HG03139 (cell line): ENCODE measurements around the gene CD300LB.

Experiments
- ATAC-seq: cut with Tn5 transposase; IDR thresholded peaks from one replicate; pipeline ENCODE4 v1.9.1; 2021; ENCODE audit not compliant: unreplicated experiment

The CD300LB gene

DNA sequence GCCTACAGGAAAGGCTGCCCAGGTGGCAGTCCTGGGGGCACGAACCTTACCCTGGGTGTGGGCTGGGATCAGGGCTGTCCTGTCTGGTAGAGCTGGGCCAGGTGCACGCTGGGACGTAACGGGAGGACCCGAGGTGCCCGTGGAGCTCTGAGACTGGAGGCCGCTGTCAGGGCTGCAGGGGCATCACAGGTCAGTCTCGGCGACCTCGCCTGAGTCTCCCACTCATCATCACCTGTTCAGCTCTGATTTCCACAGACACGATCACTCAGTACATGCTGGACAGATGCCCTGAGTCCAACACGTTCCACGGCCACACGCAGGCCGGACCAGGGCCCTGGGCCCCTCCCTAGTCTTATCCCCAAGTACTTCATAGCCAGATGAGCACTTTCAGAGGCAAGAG lies 19.3 kb upstream of the CD300LB start:
- no peak for ATAC-seq

DNA sequence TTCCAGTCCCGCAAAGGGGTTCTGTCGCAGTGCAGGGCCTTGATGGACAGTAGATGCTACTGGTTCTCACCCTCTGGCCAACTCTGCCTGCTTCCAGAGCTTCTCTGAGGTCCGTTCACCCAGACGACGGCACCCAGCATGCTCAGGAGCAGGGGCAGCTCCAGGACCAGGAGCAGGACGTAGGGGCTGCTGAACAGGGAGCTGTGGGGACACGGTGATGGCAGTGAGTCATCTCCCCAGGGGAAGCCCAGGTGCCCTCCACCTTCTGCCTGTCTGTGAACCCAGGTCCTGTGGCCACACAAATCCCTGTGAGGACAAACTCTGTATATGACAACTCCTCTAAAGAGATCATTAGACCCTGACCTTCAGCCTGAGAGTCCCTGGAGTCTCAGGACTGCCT lies 18.1 kb upstream of the CD300LB start:
- no peak for ATAC-seq

DNA sequence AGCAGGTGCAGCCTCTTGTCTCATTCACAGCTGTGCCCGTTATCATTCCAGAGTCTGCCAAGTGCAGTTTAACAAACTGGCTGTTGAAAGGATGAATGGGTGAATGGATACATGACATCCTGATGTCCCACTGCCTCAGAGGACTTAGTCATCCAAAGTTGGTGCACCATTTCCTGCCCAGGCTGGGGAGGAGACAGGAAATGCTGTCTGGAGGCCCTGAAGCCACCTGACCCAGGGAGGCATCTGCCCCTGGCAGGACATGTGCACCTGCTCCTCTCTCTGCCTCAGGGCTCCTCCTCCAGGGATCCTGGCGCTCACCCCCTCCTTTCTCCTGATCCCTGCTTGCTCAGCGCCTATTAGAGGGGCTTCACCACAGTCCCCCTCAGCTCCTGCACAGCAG lies 16.5 kb upstream of the CD300LB start:
- ATAC-seq, result no peak

DNA sequence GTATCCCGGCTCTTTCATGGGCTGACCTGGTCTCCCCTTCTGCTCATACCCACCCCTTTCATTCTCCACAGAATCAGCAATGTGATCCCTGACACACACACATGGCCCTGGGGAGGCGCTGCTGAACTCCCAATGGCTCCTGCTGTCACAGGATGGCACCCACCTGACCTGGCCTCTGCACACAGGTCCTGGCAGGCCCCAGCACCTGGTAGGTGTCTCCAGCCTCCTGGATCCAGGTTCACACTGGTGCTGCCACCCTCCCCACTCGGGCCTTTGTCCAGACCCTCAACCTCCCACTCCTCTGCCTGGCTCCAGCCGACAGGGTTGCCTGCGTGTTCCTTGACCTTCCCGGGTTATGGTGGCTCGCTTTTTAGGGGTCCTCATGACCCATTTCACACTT lies 16.0 kb upstream of the CD300LB start:
- no peak for ATAC-seq

DNA sequence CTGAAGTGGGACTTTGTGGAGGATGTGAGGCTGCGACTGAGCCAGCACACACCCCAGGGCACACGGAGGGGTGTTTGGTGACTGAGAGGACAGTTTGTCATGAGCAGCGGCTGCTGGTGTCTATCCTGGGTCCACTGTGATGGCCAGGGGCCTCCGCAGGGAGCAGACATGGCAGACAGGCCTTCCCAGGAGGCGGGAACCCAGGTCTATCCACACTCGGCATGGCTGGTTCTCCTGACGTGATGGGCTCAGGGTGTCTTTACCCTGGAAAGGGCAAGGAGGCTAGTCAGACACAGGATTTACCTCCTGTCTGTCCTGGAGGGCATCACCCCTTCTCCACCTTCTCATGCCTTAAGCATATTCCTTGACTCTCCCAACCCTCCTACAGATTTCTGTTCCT lies 15.3 kb upstream of the CD300LB start:
- no peak for ATAC-seq

DNA sequence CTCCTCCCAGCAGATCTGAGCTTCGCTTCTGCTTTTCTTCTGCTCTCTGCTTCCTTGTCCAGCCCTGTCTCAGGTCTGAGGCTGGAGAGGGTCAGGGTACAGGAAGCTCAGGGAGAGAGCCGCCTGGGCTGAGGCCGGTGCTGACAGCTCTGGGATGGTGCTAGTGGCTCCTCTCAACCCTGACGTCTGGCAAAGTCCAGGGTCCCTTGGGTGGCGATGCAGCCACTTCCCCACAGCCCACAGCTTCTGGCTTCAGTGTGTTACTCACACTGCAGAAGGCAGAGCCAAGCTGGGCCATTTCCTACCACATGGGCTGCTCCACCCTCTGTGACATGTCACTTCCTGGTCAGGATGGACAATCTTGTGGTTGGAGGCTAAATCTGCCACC lies 14.6 kb upstream of the CD300LB start, which contains the start of gene CD300C:
CD300C (minus strand) TSS at position 273 of the 388 bp plus-strand sequence. CDS start 333 bp downstream, outside the sequence.
- no peak for ATAC-seq

DNA sequence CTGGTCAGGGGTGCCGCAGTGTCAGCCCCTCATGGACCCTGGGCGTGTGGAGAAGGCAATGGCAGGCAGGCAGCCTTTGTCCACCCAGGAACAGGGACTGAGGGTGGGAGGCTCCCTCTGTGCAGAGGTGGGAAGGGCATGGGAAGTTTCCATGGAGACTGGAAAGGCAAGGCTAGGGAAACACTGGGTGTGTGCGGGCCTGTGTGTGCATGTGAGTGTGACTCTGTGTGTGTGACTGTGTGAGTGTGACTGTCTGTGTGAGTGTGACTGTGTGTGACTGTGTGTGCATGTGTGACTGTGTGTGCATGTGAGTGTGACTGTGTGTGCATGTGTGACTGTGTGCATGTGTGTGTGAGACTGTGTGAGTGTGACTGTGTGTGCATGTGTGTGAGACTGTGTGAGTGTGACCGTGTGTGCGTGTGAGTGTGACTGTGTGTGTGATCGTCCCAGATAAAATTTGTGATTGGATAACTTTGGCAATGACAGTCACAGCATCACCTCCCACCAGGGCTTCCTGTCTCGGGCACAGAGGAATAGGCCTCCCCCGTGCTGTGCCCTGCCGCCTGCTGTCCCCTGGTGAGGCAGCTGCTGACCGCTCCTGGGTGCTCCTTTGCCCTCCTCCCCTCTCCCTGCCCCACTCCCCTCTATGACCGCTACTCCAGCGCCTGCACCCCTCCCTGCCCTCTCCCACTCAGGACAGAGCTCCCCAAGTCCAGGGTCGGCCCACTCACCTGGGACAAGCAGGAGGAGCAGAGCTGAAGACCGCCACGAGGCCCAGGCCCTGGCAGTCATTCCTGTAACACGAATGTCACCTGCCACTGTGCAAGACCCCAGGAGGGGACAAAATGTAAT lies 13.9 kb upstream of the CD300LB start:
- ATAC-seq, result no peak

DNA sequence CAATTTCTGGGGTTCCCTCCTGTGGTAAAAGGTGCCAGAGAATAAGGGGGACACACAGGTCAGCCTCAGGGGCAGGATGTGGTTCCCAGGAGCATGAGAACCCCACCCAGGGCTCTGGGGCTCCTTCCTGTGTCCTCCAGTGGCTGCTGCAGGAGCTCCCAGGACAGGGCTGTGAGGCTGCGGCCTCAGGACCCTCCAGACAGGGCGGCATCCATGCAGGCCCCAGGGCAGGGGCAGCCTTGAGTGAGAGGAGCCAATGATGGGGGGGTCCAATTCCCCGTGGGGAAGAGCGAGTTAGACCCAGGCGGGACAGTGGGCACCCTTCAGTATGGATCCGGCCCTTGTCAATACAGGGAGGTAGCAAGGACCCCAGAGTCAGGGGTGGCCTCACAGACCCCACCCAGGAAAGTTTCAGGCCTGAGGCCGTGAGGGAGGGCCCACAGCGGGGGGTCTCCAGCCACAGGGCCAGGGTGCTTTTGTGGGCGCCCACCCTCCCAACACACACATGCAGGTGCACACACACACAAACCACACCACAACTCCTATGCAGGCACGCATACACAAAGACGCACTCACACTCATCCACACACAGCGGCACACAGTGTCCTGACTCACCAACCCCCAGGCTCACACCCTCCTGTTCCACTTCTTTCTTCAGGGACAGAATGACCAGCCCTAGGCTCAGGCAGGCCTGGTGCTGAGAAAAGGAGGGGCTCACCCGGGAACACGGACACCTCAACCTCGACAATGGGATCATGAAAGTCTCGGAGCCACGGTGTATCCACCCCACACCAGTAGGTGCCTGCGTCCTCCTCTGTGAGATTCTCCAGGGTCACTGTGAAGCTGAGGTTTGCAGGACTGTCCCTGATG lies 12.9 kb upstream of the CD300LB start:
- no peak for ATAC-seq

DNA sequence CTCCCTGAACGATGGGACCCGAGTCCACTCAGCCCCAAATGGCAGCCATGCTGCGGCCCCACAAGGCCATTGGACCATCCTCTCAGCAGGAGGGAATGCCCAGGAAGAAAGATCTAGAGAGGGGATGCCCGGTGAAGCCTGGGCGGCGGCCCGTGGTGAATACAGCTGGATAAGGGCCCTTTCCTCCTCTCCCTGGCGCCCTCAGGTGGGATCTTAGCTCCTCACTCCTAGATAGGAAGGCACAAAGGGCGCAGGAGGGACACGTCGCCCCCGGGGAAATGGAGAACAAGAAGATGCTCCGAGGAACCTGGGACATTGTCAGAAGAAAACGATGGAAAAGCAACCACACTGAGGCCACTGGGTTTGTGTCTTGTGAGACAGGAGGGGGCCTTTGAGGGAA lies 12.1 kb upstream of the CD300LB start:
- no peak for ATAC-seq

DNA sequence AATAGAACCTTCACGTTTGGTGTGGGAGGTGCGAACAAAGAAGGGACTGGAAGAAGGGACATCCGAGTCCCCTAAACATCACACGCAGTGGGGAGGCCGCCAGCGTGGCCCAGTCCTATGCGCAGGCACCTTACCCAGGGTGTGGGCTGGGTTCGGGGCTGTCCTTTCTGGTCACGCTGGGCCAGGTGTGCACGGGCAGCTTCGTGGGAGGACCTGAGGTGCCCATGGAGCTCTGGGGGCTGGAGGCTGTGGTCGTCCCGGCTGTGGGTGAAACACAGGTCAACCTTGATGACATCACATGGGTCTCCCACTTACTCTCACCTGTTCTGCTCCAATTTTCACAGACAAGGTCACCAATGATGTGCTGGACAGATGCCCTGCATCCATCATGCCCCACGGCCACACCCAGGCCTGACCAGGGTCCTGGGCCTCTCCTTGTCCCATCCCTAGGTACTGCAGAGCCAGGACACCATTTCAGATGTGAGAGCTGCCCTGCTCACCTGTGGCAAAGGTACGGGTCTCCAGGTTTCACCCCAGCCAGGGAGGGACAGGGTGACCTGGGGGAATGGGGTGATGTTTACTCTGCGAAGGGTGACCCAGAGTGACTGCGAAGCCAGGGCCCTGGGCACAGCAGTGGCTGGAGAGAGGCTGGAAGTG lies 11.6 kb upstream of the CD300LB start:
- no peak for ATAC-seq

DNA sequence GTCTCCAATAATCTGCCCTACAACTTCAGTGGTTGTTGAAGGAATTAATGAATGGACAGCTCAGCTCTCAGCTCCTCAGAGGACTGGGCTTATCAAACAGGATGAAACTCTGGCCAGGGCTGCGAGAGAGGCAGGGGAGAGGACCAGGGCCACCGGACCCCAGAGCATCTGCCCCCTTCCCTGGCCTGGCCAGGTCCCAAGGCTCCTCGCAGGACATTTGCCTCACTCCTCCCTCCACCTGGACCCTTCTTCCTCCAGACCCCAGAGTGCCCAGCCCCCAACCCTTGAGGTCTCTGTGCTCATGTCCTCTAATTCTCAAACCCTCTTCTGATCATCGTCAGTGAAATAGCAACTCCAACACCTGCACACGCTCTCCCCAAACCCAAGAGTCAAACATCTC lies 10.9 kb upstream of the CD300LB start:
- no peak for ATAC-seq

DNA sequence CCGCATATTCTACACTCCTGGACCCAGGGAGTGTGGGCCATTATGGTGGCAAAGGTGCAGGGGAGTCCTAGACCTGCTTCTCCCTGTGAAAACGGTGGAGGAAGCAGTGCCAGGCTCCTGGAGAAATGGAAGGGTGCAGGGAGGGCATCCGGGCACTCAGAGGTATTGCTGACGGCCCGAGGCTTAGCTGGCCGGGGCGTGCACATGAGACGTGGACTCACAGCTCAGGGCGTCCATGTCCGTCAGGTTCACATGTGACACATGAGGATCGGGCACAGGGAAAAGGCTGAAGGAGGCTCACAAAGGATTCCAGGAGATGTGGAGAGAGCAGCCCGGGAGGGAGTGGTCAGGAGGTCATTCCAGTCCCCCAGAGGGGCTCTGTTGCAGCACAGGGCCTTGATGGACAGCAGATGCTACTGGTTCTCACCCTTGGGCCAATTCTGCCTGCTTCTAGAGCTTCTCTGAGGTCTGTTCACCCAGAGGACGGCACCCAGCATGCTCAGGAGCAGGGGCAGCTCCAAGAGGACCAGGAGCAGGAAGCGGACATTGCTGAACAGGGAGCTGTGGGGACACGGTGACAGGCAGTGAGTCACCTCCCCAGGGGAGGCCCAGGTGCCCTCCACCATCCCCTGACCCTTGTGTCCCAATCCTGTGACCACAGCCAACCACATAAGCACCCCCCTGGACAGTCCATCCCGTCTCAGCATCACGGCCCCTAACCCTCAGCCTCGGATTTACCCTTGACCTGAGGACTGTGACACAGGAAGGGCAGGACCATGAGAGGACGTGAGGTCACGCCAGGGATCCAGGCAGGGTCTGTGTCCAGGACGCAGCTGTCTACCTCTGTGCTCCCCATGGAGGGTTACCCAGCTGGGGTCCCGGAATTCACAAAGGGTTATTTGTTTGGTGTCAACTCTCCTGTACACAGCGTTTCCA lies 10.2 kb upstream of the CD300LB start:
- no peak for ATAC-seq

DNA sequence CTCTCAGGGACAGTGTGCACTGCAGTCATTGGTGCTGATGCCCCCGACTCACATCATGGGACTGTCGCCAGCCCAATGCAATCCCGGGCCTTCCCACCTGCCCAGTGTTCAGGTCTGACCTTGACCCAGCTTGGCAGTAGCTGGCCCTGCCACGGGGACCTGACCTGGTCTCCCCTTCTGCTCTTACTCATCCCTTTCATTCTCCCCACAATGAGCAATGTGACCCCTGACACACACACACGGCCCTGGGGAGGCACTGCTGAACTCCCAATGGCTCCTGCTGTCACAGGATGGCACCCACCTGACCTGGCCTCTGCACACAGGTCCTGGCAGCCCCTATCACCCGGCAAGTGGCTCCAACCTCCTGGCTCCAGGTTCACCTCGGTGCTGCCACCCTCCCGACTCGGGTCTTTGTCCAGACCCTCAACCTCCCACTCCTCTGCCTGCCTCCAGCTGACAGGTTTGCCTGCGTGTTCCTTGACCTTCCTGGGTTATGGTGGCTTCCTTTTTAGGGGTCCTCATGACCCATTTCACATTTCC lies 8.1 kb upstream of the CD300LB start:
- no peak for ATAC-seq

DNA sequence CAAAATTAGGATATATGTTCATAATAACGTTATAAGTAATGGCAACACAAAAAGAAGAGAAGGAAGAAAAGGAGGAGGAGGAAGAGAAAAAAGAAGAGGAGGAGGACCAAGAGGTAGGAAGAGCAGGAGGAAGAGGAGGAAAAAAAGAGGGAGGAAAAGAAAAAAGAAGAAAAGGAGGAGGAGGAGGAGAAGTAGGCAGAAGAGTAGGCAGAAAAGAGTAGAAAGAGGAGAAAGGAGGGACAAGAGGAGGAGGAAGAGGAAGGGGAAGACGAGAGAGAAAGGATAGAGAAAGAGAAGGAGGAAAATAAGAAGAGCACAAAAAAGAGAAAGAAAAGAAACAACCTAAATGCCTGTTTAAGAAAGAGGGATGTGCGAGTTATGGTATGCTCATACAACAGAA lies 5.6 kb upstream of the CD300LB start:
- no peak for ATAC-seq

DNA sequence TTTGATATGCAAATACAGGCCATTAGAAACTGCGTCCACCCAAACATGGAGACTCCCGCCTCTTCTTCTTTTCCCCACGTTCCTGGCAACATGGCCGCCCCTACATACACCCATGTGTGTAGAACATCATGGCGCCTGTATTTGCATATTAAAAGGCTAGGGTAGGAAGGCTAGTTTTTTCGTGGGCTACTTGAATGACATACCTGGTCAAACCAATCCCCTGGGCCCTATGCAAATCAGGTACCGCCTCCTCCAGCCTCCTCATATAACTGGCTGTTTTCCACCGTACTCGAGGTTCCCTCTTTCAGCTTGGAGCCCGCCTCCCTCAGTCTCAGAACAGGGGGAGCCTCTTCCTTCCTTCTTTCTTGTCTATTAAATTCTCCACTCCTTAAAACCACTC lies 840 bp upstream of the CD300LB start:
- ATAC-seq, result no peak

DNA sequence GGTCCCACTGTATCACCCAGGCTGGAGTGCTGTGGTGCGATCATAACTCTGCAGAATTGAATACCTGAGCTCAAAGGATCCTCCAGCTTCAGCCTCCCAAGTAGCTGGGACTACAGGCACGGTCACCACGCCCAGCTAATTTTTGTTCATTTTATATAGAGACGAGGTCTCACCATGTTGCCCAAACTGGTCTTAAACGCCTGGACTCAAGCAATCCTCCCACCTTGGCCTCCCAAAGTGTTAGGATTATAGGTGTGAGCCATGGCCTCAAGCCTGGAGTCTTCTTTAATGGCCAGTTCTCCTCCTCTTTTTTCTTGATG lies 484 bp downstream of the CD300LB start:
- ATAC-seq, result no peak

DNA sequence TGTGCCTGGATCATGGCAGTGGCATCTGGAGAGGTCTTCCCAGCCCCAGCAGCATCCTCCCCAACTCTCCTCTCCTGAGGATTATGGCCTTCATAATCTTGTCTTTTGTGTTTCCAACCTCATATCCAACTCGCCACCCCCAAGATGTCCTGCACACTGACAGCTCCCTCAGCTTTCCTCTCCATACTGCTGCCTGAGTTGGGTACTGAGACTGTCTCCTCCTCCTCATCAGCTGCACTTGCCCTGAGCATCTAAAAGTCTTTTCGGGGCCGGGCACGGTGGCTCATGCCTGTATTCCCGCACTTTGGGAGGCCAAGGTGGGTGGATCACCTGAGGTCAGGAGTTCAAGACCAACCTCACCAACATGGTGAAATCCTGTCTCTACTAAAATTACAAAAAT lies 2.0 kb downstream of the CD300LB start:
- no peak for ATAC-seq

DNA sequence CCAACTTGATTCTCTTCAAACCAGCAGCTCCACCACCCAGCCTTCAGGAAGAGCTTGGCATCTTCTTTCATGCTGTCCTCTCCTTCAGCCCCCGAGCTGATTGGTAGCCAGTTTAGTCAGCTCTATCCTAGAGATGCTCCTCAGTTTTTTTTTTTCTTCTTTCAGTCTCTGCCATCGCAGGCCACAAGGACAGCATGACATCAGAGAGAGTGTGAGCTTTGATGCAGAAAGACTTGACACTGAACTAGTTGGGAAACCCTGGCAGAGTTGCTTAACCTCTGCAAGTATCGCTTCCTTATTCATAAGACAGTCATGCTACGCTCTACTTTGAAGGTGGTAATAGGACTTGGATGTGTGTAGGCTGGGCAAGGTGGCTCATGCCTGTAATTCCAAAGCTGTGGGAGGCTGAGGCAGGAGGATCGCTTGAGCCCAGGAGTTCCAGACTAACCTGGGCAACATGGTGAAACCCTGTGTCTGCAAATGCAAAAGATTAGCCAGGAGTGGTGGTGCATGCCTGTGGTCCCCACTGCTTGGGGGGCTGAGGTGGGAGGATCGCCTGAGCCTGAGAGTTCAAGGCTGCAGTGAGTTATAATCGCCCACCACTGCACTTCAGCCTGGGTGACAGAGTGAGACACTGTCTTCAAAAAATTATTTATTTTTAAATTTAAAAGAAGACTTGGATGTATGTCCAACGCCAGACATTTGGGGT lies 2.6 kb downstream of the CD300LB start:
- peak; percentile 57 for ATAC-seq

DNA sequence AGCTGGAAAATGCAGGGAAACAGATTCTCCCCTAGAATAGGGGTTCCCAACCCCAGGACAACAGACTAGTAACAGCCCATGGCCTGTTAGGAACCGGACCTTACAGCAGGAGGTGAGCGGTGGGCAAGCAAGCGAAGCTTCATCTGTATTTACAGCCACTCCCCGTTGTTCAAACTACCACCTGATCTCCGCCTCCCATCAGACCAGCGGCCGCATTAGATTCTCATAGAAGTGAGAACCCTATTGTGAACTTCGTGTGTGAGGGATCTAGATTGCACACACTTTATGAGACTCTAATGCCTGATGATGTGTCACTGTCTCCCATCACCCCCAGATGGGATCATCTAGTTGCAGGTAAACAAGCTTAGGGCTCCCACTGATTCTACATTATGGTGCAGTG lies 3.5 kb downstream of the CD300LB start:
- no peak for ATAC-seq

DNA sequence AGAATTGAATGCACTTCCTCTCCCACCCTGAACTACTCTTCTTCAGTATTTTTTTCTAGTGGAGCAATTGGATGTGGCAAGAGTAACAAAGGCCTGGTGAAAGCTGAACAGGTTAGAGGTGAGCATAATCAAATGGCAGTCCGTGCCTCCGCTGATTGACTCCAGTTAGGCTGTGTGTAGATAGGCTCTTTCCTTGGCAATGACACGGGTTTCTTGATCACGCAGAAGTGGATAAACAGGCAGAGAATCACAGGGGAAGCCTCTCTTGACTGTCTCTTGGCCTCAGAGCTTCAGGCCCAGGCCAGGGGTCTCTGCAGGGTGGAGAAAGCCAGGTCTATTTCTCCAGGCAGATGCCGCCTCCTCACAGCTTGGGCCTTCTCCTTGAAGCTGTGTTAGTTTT lies 4.2 kb downstream of the CD300LB start:
- no peak for ATAC-seq
